Measurements from ENCODE around the gene PLVAP.
A peak's percentile ranks its signal among the peaks of the same experiment; 100 is the strongest.

Gene PLVAP

DNA sequence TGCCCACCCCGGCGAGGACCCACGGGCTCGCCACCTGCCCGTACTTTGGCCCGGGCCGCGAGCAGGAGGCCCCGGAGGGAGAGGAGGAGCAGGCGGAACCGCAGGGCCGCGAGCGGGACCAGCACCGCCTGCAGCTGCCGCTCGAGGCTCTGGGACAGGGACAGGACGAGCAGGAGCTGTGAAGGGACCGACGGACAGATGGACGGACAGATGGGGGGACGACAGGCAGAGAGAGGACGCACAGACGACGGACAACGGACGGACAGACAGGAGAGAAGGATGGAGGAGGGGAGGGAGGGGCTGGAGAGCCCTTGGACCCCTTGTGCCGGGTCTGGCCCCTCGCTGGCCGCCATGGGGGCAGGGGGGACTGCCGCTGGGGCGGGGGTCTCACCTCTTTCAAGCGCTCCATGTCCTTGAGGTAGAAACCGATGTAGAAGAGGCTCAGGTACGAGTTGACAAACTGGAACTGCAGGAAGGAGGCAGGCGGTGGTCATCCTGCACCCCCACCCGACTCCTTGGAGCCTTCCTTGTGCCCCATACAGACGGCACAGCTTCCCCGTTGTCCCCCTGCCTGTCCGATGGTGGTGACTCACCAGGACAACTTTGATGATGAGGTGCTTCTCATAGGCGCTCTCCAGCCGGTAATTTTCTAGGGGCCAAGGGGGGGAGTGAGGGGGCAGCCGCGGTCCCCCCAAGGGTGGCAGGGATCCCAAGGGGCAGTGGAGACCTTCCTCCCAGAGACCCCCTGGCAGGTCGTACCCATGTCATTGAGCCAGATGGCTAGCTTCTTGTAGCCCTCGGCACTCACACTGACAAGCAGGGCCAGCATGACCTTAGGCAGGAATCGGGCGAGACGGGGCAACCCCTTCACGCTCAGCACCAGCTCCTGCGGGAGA is 47.5 kb downstream of the PLVAP start:
- TF ChIP-seq, protein P1, sequence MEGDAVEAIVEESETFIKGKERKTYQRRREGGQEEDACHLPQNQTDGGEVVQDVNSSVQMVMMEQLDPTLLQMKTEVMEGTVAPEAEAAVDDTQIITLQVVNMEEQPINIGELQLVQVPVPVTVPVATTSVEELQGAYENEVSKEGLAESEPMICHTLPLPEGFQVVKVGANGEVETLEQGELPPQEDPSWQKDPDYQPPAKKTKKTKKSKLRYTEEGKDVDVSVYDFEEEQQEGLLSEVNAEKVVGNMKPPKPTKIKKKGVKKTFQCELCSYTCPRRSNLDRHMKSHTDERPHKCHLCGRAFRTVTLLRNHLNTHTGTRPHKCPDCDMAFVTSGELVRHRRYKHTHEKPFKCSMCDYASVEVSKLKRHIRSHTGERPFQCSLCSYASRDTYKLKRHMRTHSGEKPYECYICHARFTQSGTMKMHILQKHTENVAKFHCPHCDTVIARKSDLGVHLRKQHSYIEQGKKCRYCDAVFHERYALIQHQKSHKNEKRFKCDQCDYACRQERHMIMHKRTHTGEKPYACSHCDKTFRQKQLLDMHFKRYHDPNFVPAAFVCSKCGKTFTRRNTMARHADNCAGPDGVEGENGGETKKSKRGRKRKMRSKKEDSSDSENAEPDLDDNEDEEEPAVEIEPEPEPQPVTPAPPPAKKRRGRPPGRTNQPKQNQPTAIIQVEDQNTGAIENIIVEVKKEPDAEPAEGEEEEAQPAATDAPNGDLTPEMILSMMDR (IDR thresholded peaks at IDR 0.05; ENCODE audit: insufficient read depth, low read length, poor library complexity, severe bottlenecking): no peak
- H3K27me3 ChIP-seq (replicated peaks; ENCODE audit: control insufficient read depth, insufficient read depth, low read length): no peaks in the 10 kb centered on the region; the same call in 1 of the 2 replicates
- DNase-seq (ENCODE audit: extremely low read depth, insufficient read length): no peak
- H3K36me3 ChIP-seq (ENCODE audit: control insufficient read depth, insufficient read depth, low read length): no peaks in the 10 kb centered on the region
- no peak overlapping the region for H3K4me3 ChIP-seq (replicated peaks; ENCODE audit: low read depth, low read length)

DNA sequence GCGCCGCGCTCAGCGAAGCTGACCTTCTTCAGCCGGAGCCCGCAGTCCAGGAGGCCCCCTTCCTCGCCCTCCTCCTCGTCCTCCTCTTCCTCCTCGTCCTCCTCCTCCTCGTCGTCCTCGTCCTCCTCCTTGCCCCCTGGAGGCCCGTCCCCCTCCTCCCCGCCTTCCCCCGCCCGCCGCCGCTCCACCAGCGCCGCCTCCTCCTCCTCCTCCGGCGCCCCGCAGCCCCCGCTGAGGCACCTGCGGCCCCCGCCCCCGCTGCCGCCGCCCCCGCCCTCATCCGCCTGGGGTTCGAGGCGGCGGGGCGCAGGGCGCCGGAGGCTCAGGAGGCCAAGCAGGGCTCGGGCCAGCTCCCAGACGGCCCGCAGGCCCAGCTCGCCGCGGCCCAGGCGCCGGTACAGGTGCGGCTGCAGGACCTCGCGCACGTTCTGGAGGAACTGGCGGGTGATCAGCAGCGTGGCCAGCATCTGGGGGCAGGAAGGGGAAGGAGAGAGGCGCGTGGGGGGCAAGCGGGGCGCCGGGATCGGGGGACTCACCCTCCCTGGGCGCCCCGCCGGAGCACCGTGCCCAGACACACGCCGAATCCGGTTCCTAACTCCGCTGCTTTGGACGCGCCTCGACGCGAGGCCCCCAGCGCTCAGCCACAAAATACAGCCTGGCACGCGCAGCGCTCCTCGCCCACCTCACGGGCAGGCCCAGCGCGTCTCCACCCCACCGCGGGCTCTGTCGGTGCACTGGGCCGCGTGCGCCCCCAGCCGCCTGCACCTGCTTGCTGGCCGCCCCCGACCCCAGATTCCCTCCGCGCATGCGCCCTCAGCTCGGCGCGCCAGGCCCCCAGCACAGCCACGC is 48.4 kb downstream of the PLVAP start:
- Histone ChIP-seq H3K36me3 (ENCODE audit: control insufficient read depth, insufficient read depth, low read length) (no peaks in the 10 kb centered on the region), H3K27me3 (replicated peaks; ENCODE audit: control insufficient read depth, insufficient read depth, low read length) (no peaks in the 10 kb centered on the region; the same call in 1 of the 2 replicates), H3K4me3 (replicated peaks; ENCODE audit: low read depth, low read length) (peak overlapping the region; percentile 35)
- TF ChIP-seq, protein P1 (IDR thresholded peaks at IDR 0.05; ENCODE audit: insufficient read depth, low read length, poor library complexity, severe bottlenecking): no peak
- no peak for DNase-seq (ENCODE audit: extremely low read depth, insufficient read length)

DNA sequence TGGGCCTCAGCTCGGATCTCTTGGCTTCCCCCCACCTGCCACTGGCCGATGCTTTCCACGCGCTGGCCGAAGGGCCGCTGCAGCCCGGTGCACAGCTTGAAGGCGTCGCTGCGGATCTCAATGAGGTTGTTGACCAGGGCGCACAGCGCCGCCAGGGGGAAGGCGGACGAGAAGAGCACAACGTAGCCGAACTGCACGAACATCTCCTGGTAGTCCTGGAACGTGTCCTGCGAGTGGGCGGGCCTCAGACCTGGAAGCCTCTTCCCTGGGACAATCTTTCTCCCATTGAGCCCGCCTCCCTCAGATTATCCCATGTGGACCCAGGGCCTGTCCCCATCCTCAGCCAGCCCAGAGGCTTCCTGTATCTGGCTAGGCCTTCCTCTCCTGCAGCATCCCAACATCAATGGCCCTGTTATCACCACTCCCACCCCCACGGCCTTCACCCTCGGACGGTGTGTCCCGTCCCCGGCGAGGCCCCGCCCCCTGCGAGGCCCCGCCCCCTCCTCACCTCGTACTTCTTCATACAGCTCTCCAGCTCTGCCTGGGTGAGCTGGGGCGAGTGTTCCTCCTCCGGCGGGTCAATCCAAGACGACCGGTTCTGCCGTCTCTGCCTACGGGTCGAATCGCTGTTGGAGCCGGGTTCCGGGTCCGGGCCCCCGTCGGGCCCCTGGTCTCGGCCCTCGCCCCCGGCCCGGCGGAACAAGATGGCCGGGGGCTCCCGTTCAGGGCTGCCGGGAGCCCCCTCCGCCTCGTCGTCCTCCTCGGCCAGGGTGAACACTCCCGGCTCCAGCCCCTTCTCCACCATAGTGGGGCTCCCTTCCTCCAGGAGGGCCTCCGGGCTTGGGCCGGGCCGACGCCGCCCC is 49.3 kb downstream of the PLVAP start:
- no peaks in the 10 kb centered on the region; the same call in 1 of the 2 replicates for H3K27me3 ChIP-seq (replicated peaks; ENCODE audit: control insufficient read depth, insufficient read depth, low read length)
- TF ChIP-seq, protein P1 (IDR thresholded peaks at IDR 0.05; ENCODE audit: insufficient read depth, low read length, poor library complexity, severe bottlenecking): no peak
- no peak for DNase-seq (ENCODE audit: extremely low read depth, insufficient read length)

DNA sequence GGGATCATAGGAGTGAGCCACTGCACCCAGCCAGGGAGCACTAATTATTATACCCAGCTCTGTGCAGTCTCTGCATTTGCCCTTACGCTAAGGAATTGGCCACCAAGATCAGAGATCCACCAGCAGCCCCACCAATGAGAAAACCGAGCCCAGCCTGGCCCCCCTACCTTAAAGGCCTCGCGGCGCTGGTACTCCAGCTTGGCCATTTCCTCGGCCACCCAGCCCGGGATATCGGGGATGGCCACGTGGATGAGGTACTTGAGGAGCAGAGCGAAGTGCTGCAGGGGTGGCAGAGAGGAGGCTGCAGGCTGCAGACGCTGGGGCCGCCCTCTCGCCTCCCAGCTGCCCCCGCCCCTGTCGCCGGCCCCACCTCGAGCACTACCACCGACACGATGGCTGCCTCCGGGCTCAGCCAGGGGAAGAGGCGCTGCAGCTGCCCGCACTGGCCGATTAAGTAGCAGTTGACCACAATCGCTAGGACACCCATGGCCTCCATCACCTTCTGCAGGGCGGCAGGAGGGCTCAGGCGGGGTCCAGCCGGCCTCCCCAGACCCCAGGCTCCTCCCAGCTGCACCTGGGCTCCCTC is 50.0 kb downstream of the PLVAP start:
- no peak overlapping the region for H3K4me3 ChIP-seq (replicated peaks; ENCODE audit: low read depth, low read length)
- no peak for DNase-seq (ENCODE audit: extremely low read depth, insufficient read length)
- no peaks in the 10 kb centered on the region; the same call in 1 of the 2 replicates for H3K27me3 ChIP-seq (replicated peaks; ENCODE audit: control insufficient read depth, insufficient read depth, low read length)

More for the DNA sequence above, 49.3 kb downstream of the PLVAP start:
- H3K36me3 ChIP-seq (ENCODE audit: control insufficient read depth, insufficient read depth, low read length): no peaks in the 10 kb centered on the region
- H3K4me3 ChIP-seq (replicated peaks; ENCODE audit: low read depth, low read length): peak overlapping the region; percentile 35

More for the DNA sequence above, 50.0 kb downstream of the PLVAP start:
- H3K36me3 ChIP-seq (ENCODE audit: control insufficient read depth, insufficient read depth, low read length): no peaks in the 10 kb centered on the region
- TF ChIP-seq, protein P1 (IDR thresholded peaks at IDR 0.05; ENCODE audit: insufficient read depth, low read length, poor library complexity, severe bottlenecking): no peak

Measured in GM06990 (cell line).